SK-N-SH (cell line): Measurements from ENCODE around the gene SNCAIP. TPM values are rescaled to one million over a fixed set of nuclear protein-coding genes. Genes with fewer than 3 reads are reported as not detected.

Experiments used
- CTCF ChIA-PET: fragments of 300-600, 350-600 bp; formaldehyde crosslinking; extraction: SDS; loops from one replicate; lab custom pipeline; 2021; lab: Yijun Ruan, JAX
- POLR2A ChIA-PET: fragments of 350-600 bp; sonication (Branson Sonifier 250); formaldehyde crosslinking; extraction: SDS; loops from one replicate; lab custom pipeline; 2020; ENCODE audit warnings: antibody characterized with exemption, inconsistent platforms; lab: Yijun Ruan, JAX
- DNase-seq: peaks from one replicate; pipeline ENCODE4 v3.0.0; 2012
- H2AFZ ChIP-seq: fragments of 200-600 bp; sonication (generic); 2 replicates; pipeline ENCODE4 v1.8.1; 2016; ENCODE audit warnings: antibody characterized with exemption, mild to moderate bottlenecking, low read depth
- H3F3A ChIP-seq: fragments of 200-600 bp; sonication (generic); replicated peaks from 2 replicates; pipeline ENCODE3; 2016; ENCODE audit warnings: antibody characterized with exemption, mild to moderate bottlenecking; ENCODE audit not compliant: insufficient read depth
- H3K27ac ChIP-seq, 2 experiments: fragments of 200-500 bp in 1 of 2; fragments of 200-600 bp in 1 of 2; sonication (Bioruptor generic) in 1 of 2; sonication (generic), shearing (Covaris generic) in 1 of 2; 2 replicates each; pipeline versions ENCODE4 v1.5.1 to v1.6.1; 2014 to 2016; ENCODE audit warnings: low read depth in 2 of 2, inconsistent platforms in 1 of 2, low read length in 1 of 2, mild to moderate bottlenecking in 1 of 2, mixed read lengths in 1 of 2
- H3K27me3 ChIP-seq: fragments of 200-600 bp; sonication (generic), shearing (Covaris generic); 2 replicates; pipeline ENCODE4 v1.6.1; 2016; ENCODE audit warnings: mixed run types; ENCODE audit not compliant: insufficient read depth
- H3K36me3 ChIP-seq, 2 experiments: fragments of 200-500 bp in 1 of 2; fragments of 200-600 bp in 1 of 2; sonication (Bioruptor generic) in 1 of 2; sonication (generic) in 1 of 2; replicated peaks in 1 of 2; 2 replicates each; pipeline versions ENCODE3 to v1.5.1; 2014 to 2016; ENCODE audit warnings: low read length in 1 of 2, mild to moderate bottlenecking in 1 of 2; ENCODE audit not compliant: insufficient read depth in 2 of 2, control insufficient read depth in 1 of 2
- H3K4me1 ChIP-seq, 2 experiments: fragments of 200-500 bp in 1 of 2; fragments of 200-600 bp in 1 of 2; sonication (Bioruptor generic) in 1 of 2; sonication (generic), shearing (Covaris generic) in 1 of 2; 2 replicates each; pipeline versions ENCODE4 v1.5.1 to v1.6.1; 2014 to 2016; ENCODE audit warnings: low read depth in 1 of 2, low read length in 1 of 2, mixed run types in 1 of 2; ENCODE audit not compliant: insufficient read depth in 2 of 2, control insufficient read depth in 1 of 2
- H3K4me2 ChIP-seq: fragments of 200-600 bp; sonication (generic), shearing (Covaris generic); 2 replicates; pipeline ENCODE4 v1.6.1; 2017; ENCODE audit warnings: mixed run types
- H3K4me3 ChIP-seq, 2 experiments: fragments of 200-500 bp in 1 of 2; fragments of 200-600 bp in 1 of 2; sonication (Bioruptor generic) in 1 of 2; sonication (generic), shearing (Covaris generic) in 1 of 2; 2 replicates each; pipeline versions ENCODE4 v1.5.1 to v1.8.1; 2014 to 2016; ENCODE audit warnings: low read depth in 2 of 2, inconsistent platforms in 1 of 2, low read length in 1 of 2, mild to moderate bottlenecking in 1 of 2, mixed read lengths in 1 of 2, moderate library complexity in 1 of 2
- H3K79me2 ChIP-seq: fragments of 200-600 bp; sonication (generic); 2 replicates; pipeline ENCODE4 v1.8.1; 2017; ENCODE audit warnings: mild to moderate bottlenecking; ENCODE audit not compliant: insufficient read depth
- H3K9ac ChIP-seq: fragments of 200-600 bp; sonication (generic); 2 replicates; pipeline ENCODE4 v1.6.1; 2017; ENCODE audit warnings: mixed run types
- H3K9me2 ChIP-seq: fragments of 200-600 bp; sonication (generic); 2 replicates; pipeline ENCODE4 v1.6.1; 2017; ENCODE audit warnings: mixed run types
- H3K9me3 ChIP-seq: fragments of 200-600 bp; sonication (generic); 2 replicates; pipeline ENCODE4 v1.6.1; 2017; ENCODE audit warnings: mixed run types, mild to moderate bottlenecking, moderate library complexity
- H4K20me1 ChIP-seq: fragments of 200-600 bp; sonication (generic); 2 replicates; pipeline ENCODE4 v1.6.1; 2017; ENCODE audit warnings: mild to moderate bottlenecking, mixed run types; ENCODE audit not compliant: insufficient read depth
- CHD2 ChIP-seq: fragments of 150-350 bp; IDR thresholded peaks from 2 replicates; pipeline ENCODE4 v1.6.1; 2018; ENCODE audit warnings: low read length; ENCODE audit not compliant: partially characterized antibody
- ELF1 ChIP-seq: IDR thresholded peaks from 2 replicates; pipeline ENCODE4 v1.4.0; 2012
- FOSL2 ChIP-seq: IDR thresholded peaks from 2 replicates; pipeline ENCODE4 v1.4.0; 2012; ENCODE audit warnings: low read depth, mild to moderate bottlenecking, moderate library complexity, borderline replicate concordance
- FOXJ3 ChIP-seq: sonication (generic); formaldehyde crosslinking; IDR thresholded peaks from 2 replicates; pipeline ENCODE4 v1.5.1; 2020; ENCODE audit warnings: mild to moderate bottlenecking, missing genetic modification reagents
- FOXM1 ChIP-seq: IDR thresholded peaks from 2 replicates; pipeline ENCODE4 v1.4.0; 2012; ENCODE audit warnings: low read depth, mild to moderate bottlenecking
- GABPA ChIP-seq: IDR thresholded peaks from 2 replicates; pipeline ENCODE4 v1.4.0; 2012; ENCODE audit warnings: low read depth, mild to moderate bottlenecking
- GATA2 ChIP-seq: sonication (generic); formaldehyde crosslinking; IDR thresholded peaks from 2 replicates; pipeline ENCODE4 v1.5.0; 2020; ENCODE audit warnings: mild to moderate bottlenecking, missing genetic modification reagents
- JUND ChIP-seq: IDR thresholded peaks from 2 replicates; pipeline ENCODE4 v1.4.0; 2012
- MXI1 ChIP-seq: IDR thresholded peaks from 2 replicates; pipeline ENCODE4 v1.6.1; 2012; ENCODE audit warnings: mild to moderate bottlenecking, low read depth, low read length, improper control_type of control experiment
- RAD21 ChIP-seq: IDR thresholded peaks from 2 replicates; pipeline ENCODE4 v1.6.1; 2012; ENCODE audit warnings: mild to moderate bottlenecking, low read length
- RCOR1 ChIP-seq: fragments of 150-350 bp; IDR thresholded peaks from 2 replicates; pipeline ENCODE4 v1.6.1; 2017; ENCODE audit warnings: antibody characterized with exemption, low read length
- RFX5 ChIP-seq: IDR thresholded peaks from 2 replicates; pipeline ENCODE4 v1.6.1; 2012; ENCODE audit warnings: mild to moderate bottlenecking, improper control_type of control experiment, low read length
- RXRA ChIP-seq: IDR thresholded peaks from 2 replicates; pipeline ENCODE4 v1.4.0; 2012; ENCODE audit warnings: low read depth, mild to moderate bottlenecking, borderline replicate concordance
- TEAD4 ChIP-seq: IDR thresholded peaks from 2 replicates; pipeline ENCODE4 v1.4.0; 2012; ENCODE audit warnings: mild to moderate bottlenecking, borderline replicate concordance; ENCODE audit not compliant: insufficient read depth
- WGBS: methylation state at CpG from one replicate; pipeline ENCODE4 v1.1.6; 2017; ENCODE audit warnings: low lambda C conversion rate; 5-methylcytosine and 5-hydroxymethylcytosine counted together
- polyA plus RNA-seq, 3 experiments: library from polyadenylated mRNA; depleted of rRNA; stranded (reverse); fragments of >200 nt; gene quantifications; 2 replicates each; pipeline ENCODE4 v1.2.3, GENCODE V29; 2012
- TF ChIP-seq, protein P1 (sequence below): fragments of 150-350 bp; IDR thresholded peaks from 2 replicates; pipeline ENCODE4 v1.6.1; 2016; ENCODE audit warnings: mild to moderate bottlenecking, low read depth, low read length
- TF ChIP-seq, protein P2 (sequence below): IDR thresholded peaks from 2 replicates; pipeline ENCODE4 v1.6.1; 2012; ENCODE audit warnings: mild to moderate bottlenecking, low read depth, low read length, moderate library complexity
- TF ChIP-seq, protein P3 (sequence below): fragments of 150-350 bp; IDR thresholded peaks from 2 replicates; pipeline ENCODE4 v1.6.1; 2017; ENCODE audit warnings: antibody characterized with exemption, low read length, low read depth, borderline replicate concordance

The SNCAIP gene
- polyA plus RNA-seq, 1 of the 3 experiments (the other 2 are of a cell fraction): not detected

DNA sequence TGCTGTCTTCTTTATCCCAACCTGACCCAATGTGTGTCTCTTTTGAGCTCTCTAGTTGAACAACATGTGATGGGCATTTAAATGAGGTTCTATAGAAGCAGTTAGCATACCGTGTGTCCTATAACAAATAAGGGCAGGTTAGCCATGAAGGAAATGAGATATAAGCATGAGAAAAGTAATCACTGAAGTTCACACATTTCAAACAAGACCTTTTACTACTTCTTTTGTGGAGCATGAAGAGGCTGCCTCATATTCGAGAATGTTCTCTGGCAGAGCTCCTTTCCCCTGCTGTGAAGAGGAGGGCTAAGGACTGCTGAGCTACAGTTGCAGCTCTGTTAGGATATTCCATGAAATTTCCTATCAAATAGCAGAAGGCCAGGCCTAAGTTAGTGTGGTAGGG lies 15.2 kb upstream of the SNCAIP start:
- Histone ChIP-seq H4K20me1 (no peaks in the 10 kb centered on the region), H2AFZ (no peak overlapping the region), H3K79me2 (no peaks in the 10 kb centered on the region), H3K9me2 (no peaks in the 10 kb centered on the region), H3K36me3 (no peaks in the 10 kb centered on the region), H3K4me3 (no peak overlapping the region), H3K9ac (no peak overlapping the region), H3K4me2 (no peak overlapping the region), H3K27me3 (no peaks in the 10 kb centered on the region), H3K4me1 (peaks cover 0 to 5% of the 10 kb centered on the region in 2 experiments; a peak in 2 of 4 replicates), H3F3A (no peaks in the 10 kb centered on the region), H3K9me3 (no peaks in the 10 kb centered on the region), H3K27ac (no peak overlapping the region)
- ChIA-PET POLR2A (no interaction called here), CTCF (interaction anchor here (0.8 to 2.6 kb wide), 4 partner anchors 14 to 101 kb away, joined by 3 to 8 read pairs (median 3); no protein-coding TSS in a partner anchor)
- DNase-seq: no peak
- 29% methylated on average over 2 of the region's 2 CpGs for WGBS
- TF ChIP-seq RXRA: no peak
- no peak for TF ChIP-seq CHD2
- no peak for TF ChIP-seq FOSL2
- TF ChIP-seq MXI1: no peak

DNA sequence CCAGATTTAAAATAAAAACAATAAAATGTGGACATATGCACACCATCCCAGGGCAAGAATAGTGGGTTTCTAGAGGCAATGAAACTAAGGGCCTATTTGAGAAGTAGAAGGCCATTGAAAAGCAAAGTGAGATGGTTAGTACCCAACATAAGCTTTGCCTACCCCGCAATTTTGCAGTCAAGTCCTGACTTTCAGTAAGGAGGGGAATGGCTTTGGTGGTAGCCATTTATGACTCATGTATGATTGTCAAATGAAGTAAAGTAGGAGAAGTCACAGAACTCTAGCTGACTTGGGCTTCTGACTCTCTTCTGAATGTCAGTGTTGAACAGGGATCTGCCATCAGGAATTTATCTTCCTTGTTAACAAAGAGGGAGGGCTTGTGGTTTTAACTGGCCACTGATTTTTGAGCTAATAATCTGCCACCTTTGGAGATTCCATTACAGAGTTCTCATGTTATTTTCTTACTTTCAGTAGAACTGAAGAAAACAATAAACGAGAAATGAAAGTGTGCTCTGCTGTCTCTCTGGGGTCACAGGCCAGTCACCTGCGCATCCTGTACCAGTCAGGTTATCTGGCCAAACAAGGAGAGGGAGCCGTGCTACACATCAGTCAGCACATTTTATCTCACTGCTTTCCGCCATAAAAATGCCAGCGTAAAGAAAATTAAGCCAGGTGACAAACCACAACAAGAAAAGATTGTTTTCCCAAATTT lies 14.3 kb upstream of the SNCAIP start:
- H3K9me2 ChIP-seq: no peaks in the 10 kb centered on the region
- no peaks in the 10 kb centered on the region for H3K36me3 ChIP-seq
- WGBS: 54% methylated on average over 6 of the region's 6 CpGs
- H3K9me3 ChIP-seq: no peaks in the 10 kb centered on the region
- CTCF ChIA-PET: interaction anchor here (1.0 to 2.6 kb wide), 3 partner anchors 13 to 102 kb away, joined by 3 to 8 read pairs (median 3); no protein-coding TSS in a partner anchor
- H3K4me1 ChIP-seq: peaks cover 0 to 5% of the 10 kb centered on the region in 2 experiments; a peak in 1 of 4 replicates
- H3F3A ChIP-seq: no peaks in the 10 kb centered on the region
- H3K4me3 ChIP-seq: no peak overlapping the region
- no peak overlapping the region for H2AFZ ChIP-seq
- POLR2A ChIA-PET: no interaction called here
- DNase-seq: no peak
- no peak overlapping the region for H3K4me2 ChIP-seq
- no peaks in the 10 kb centered on the region for H4K20me1 ChIP-seq
- TF ChIP-seq GATA2 (CRISPR knock-in tag): no peak
- TF ChIP-seq, protein P1, sequence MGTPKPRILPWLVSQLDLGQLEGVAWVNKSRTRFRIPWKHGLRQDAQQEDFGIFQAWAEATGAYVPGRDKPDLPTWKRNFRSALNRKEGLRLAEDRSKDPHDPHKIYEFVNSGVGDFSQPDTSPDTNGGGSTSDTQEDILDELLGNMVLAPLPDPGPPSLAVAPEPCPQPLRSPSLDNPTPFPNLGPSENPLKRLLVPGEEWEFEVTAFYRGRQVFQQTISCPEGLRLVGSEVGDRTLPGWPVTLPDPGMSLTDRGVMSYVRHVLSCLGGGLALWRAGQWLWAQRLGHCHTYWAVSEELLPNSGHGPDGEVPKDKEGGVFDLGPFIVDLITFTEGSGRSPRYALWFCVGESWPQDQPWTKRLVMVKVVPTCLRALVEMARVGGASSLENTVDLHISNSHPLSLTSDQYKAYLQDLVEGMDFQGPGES: no peak
- no peak for TF ChIP-seq FOXJ3
- no peak for TF ChIP-seq TEAD4
- no peak for TF ChIP-seq JUND
- no peak for TF ChIP-seq GABPA
- TF ChIP-seq RCOR1: no peak
- TF ChIP-seq FOXM1: no peak
- TF ChIP-seq, protein P2, sequence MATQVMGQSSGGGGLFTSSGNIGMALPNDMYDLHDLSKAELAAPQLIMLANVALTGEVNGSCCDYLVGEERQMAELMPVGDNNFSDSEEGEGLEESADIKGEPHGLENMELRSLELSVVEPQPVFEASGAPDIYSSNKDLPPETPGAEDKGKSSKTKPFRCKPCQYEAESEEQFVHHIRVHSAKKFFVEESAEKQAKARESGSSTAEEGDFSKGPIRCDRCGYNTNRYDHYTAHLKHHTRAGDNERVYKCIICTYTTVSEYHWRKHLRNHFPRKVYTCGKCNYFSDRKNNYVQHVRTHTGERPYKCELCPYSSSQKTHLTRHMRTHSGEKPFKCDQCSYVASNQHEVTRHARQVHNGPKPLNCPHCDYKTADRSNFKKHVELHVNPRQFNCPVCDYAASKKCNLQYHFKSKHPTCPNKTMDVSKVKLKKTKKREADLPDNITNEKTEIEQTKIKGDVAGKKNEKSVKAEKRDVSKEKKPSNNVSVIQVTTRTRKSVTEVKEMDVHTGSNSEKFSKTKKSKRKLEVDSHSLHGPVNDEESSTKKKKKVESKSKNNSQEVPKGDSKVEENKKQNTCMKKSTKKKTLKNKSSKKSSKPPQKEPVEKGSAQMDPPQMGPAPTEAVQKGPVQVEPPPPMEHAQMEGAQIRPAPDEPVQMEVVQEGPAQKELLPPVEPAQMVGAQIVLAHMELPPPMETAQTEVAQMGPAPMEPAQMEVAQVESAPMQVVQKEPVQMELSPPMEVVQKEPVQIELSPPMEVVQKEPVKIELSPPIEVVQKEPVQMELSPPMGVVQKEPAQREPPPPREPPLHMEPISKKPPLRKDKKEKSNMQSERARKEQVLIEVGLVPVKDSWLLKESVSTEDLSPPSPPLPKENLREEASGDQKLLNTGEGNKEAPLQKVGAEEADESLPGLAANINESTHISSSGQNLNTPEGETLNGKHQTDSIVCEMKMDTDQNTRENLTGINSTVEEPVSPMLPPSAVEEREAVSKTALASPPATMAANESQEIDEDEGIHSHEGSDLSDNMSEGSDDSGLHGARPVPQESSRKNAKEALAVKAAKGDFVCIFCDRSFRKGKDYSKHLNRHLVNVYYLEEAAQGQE: no peak
- TF ChIP-seq, protein P3, sequence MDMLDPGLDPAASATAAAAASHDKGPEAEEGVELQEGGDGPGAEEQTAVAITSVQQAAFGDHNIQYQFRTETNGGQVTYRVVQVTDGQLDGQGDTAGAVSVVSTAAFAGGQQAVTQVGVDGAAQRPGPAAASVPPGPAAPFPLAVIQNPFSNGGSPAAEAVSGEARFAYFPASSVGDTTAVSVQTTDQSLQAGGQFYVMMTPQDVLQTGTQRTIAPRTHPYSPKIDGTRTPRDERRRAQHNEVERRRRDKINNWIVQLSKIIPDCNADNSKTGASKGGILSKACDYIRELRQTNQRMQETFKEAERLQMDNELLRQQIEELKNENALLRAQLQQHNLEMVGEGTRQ: no peak
- TF ChIP-seq RAD21: no peak
- no peak for TF ChIP-seq ELF1
- no peak for TF ChIP-seq CHD2
- no peak for TF ChIP-seq RFX5
- no peak overlapping the region for H3K9ac ChIP-seq
- H3K27me3 ChIP-seq: no peaks in the 10 kb centered on the region
- H3K27ac ChIP-seq: no peak overlapping the region
- H3K79me2 ChIP-seq: no peaks in the 10 kb centered on the region
